H9 (cell line): ENCODE measurements around the gene ADAMTSL2. TPM values are rescaled to one million over a fixed set of nuclear protein-coding genes. Genes with fewer than 3 reads are reported as not detected.

Experiments used
- DNase-seq: peaks from one replicate; pipeline ENCODE4 v3.0.0-alpha.2; 2017
- H2AFZ ChIP-seq: one replicate; pipeline ENCODE4 v1.6.1; 2013; ENCODE audit warnings: mild to moderate bottlenecking, low read length, control low read depth, moderate library complexity
- H2AK5ac ChIP-seq: 2 replicates; pipeline ENCODE4 v1.6.1; 2013; ENCODE audit warnings: low read length, control low read depth, mixed read lengths; ENCODE audit not compliant: insufficient read length
- H2BK120ac ChIP-seq: one replicate; pipeline ENCODE4 v1.6.1; 2013; ENCODE audit warnings: low read depth, mild to moderate bottlenecking, low read length, control low read depth, inconsistent platforms; ENCODE audit not compliant: poor library complexity, severe bottlenecking
- H2BK12ac ChIP-seq: 2 replicates; pipeline ENCODE4 v1.6.1; 2013; ENCODE audit warnings: low read length, control low read depth, mixed read lengths, low read depth; ENCODE audit not compliant: insufficient read length
- H2BK15ac ChIP-seq: 2 replicates; pipeline ENCODE4 v1.6.1; 2013; ENCODE audit warnings: low read depth, low read length, control low read depth
- H2BK20ac ChIP-seq: one replicate; pipeline ENCODE4 v1.6.1; 2013; ENCODE audit warnings: low read depth, mild to moderate bottlenecking, low read length, control low read depth, inconsistent platforms; ENCODE audit not compliant: poor library complexity, severe bottlenecking
- H2BK5ac ChIP-seq: 2 replicates; pipeline ENCODE4 v1.6.1; 2013; ENCODE audit warnings: low read length, control low read depth, mixed read lengths; ENCODE audit not compliant: insufficient read length
- H3K14ac ChIP-seq: 2 replicates; pipeline ENCODE4 v1.6.1; 2013; ENCODE audit warnings: low read length, control low read depth; ENCODE audit not compliant: insufficient read depth
- H3K18ac ChIP-seq: 2 replicates; pipeline ENCODE4 v1.6.1; 2013; ENCODE audit warnings: low read depth, mild to moderate bottlenecking, mixed read lengths, low read length, control low read depth; ENCODE audit not compliant: insufficient read length
- H3K23ac ChIP-seq: 2 replicates; pipeline ENCODE4 v1.6.1; 2013; ENCODE audit warnings: low read length, control low read depth, mixed read lengths, low read depth; ENCODE audit not compliant: insufficient read length
- H3K23me2 ChIP-seq: 2 replicates; pipeline ENCODE4 v1.6.1; 2013; ENCODE audit warnings: low read depth, mild to moderate bottlenecking, mixed read lengths, low read length, control low read depth; ENCODE audit not compliant: insufficient read length, poor library complexity, severe bottlenecking
- H3K27ac ChIP-seq: 2 replicates; pipeline ENCODE4 v1.5.1; 2013; ENCODE audit warnings: low read length, control low read depth, mixed read lengths, low read depth; ENCODE audit not compliant: insufficient read length
- H3K27me3 ChIP-seq: 2 replicates; pipeline ENCODE4 v1.6.1; 2013; ENCODE audit warnings: low read length, control low read depth, inconsistent platforms; ENCODE audit not compliant: insufficient read depth
- H3K4ac ChIP-seq: 2 replicates; pipeline ENCODE4 v1.6.1; 2013; ENCODE audit warnings: low read depth, mild to moderate bottlenecking, control low read depth, inconsistent platforms, low read length, moderate library complexity
- H3K4me1 ChIP-seq: 2 replicates; pipeline ENCODE4 v1.6.1; 2013; ENCODE audit warnings: low read length, control low read depth, inconsistent platforms; ENCODE audit not compliant: insufficient read depth
- H3K4me2 ChIP-seq: 2 replicates; pipeline ENCODE4 v1.6.1; 2013; ENCODE audit warnings: low read length, control low read depth, mixed read lengths; ENCODE audit not compliant: insufficient read length, insufficient read depth
- H3K56ac ChIP-seq: 2 replicates; pipeline ENCODE4 v1.6.1; 2013; ENCODE audit warnings: low read depth, mild to moderate bottlenecking, mixed read lengths, low read length, control low read depth; ENCODE audit not compliant: insufficient read length
- H3K79me1 ChIP-seq: 2 replicates; pipeline ENCODE4 v1.6.1; 2013; ENCODE audit warnings: low read depth, mild to moderate bottlenecking, moderate library complexity, low read length, control low read depth, inconsistent platforms; ENCODE audit not compliant: insufficient read depth, poor library complexity, severe bottlenecking
- H3K79me2 ChIP-seq: 2 replicates; pipeline ENCODE4 v1.6.1; 2013; ENCODE audit warnings: low read length, control low read depth, inconsistent platforms; ENCODE audit not compliant: insufficient read depth
- H3K9ac ChIP-seq: 2 replicates; pipeline ENCODE4 v1.6.1; 2013; ENCODE audit warnings: low read length, control low read depth, mixed read lengths; ENCODE audit not compliant: insufficient read length; ENCODE audit errors: extremely low read depth
- H3K9me3 ChIP-seq: one replicate; pipeline ENCODE4 v1.6.1; 2013; ENCODE audit warnings: low read depth, low read length, inconsistent platforms; ENCODE audit not compliant: control insufficient read depth
- H3T11ph ChIP-seq: one replicate; pipeline ENCODE4 v1.6.1; 2013; ENCODE audit warnings: mild to moderate bottlenecking, low read length, control low read depth, inconsistent platforms
- H4K20me1 ChIP-seq: one replicate; pipeline ENCODE4 v1.6.1; 2013; ENCODE audit not compliant: control insufficient read depth, insufficient read length, insufficient read depth
- H4K5ac ChIP-seq: 2 replicates; pipeline ENCODE4 v1.6.1; 2013; ENCODE audit warnings: low read depth, mild to moderate bottlenecking, mixed read lengths, low read length, control low read depth; ENCODE audit not compliant: insufficient read length
- H4K8ac ChIP-seq: replicated peaks from 2 replicates; pipeline ENCODE4 v1.6.1; 2013; ENCODE audit warnings: low read length, control low read depth, mixed read lengths, low read depth; ENCODE audit not compliant: insufficient read length
- H4K91ac ChIP-seq: 2 replicates; pipeline ENCODE4 v1.6.1; 2013; ENCODE audit warnings: low read depth, mild to moderate bottlenecking, moderate library complexity, mixed read lengths, low read length, control low read depth; ENCODE audit not compliant: insufficient read length
- H3K27ac Mint-ChIP-seq, 3 experiments: 2 replicates in 2 of 3; 3 replicates in 1 of 3; pipeline ENCODE4 v1.8.0; 2020 to 2021; ENCODE audit warnings: mixed read lengths in 3 of 3, mild to moderate bottlenecking in 1 of 3, moderate library complexity in 1 of 3
- H3K27me3 Mint-ChIP-seq: 2 replicates; pipeline ENCODE4 v1.8.0; 2021; ENCODE audit warnings: low read depth, mild to moderate bottlenecking, moderate library complexity, mixed read lengths
- H3K36me3 Mint-ChIP-seq, 3 experiments: 2 replicates in 2 of 3; 3 replicates in 1 of 3; pipeline ENCODE4 v1.8.0; 2020 to 2021; ENCODE audit warnings: low read depth in 3 of 3, mixed read lengths in 3 of 3; ENCODE audit not compliant: insufficient read depth in 1 of 3
- H3K4me1 Mint-ChIP-seq, 2 experiments: 2 replicates each; pipeline ENCODE4 v1.8.0; 2020; ENCODE audit warnings: mixed read lengths in 2 of 2
- H3K4me3 Mint-ChIP-seq, 2 experiments: 2 replicates in 1 of 2; 3 replicates in 1 of 2; pipeline ENCODE4 v1.8.0; 2020 to 2021; ENCODE audit warnings: mild to moderate bottlenecking in 2 of 2, mixed read lengths in 2 of 2, moderate library complexity in 1 of 2
- H3K9me3 Mint-ChIP-seq, 2 experiments: 2 replicates in 1 of 2; 3 replicates in 1 of 2; pipeline ENCODE4 v1.8.0; 2020; ENCODE audit warnings: mild to moderate bottlenecking in 2 of 2, mixed read lengths in 2 of 2, moderate library complexity in 1 of 2
- CTCF ChIP-seq: fragments of 200-600 bp; sonication (generic); conservative IDR thresholded peaks from 3 replicates; pipeline ENCODE4 v1.8.0; 2021; ENCODE audit warnings: antibody characterized with exemption, mild to moderate bottlenecking
- WGBS: extraction: QIAGEN DNeasy Blood & Tissue Kit; methylation state at CpG from one replicate; pipeline ENCODE4 v1.1.7; 2013; ENCODE audit warnings: missing lambda C conversion rate, low lambda C conversion rate, mixed read lengths; ENCODE audit not compliant: insufficient read length; ENCODE audit errors: extremely low coverage; 5-methylcytosine and 5-hydroxymethylcytosine counted together
- total RNA-seq: library from RNA; stranded (reverse); gene quantifications from 2 replicates; pipeline ENCODE4 v1.2.1, GENCODE V29; 2021

The ADAMTSL2 gene
- total RNA-seq, 1 experiment from 2014 or later = 0.61 TPM

GRCh38 chr9:133529457-133529856 lies 5.0 kb upstream of the ADAMTSL2 start:
- Mint-ChIP-seq H3K36me3 (no peaks in the 10 kb centered on the region; a peak in 1 of 7 replicates), H3K4me1 (peaks cover 34 to 57% of the 10 kb centered on the region in 2 experiments), H3K4me3 (no peak overlapping the region), H3K27ac (no peak overlapping the region), H3K27me3 (peaks cover 28% of the 10 kb centered on the region), H3K9me3 (no peaks in the 10 kb centered on the region)
- Histone ChIP-seq H3K18ac (no peak overlapping the region), H2AFZ (no peak overlapping the region), H2AK5ac (no peak overlapping the region), H3K27ac (no peak overlapping the region), H3K56ac (no peak overlapping the region), H4K5ac (no peak overlapping the region), H2BK120ac (no peak overlapping the region), H3K4ac (no peak overlapping the region), H3K79me2 (no peaks in the 10 kb centered on the region), H2BK12ac (no peak overlapping the region), H3K23ac (no peak overlapping the region), H4K20me1 (no peaks in the 10 kb centered on the region), H4K8ac (no peak overlapping the region), H3K23me2 (peaks cover 5% of the 10 kb centered on the region), H3K27me3 (no peaks in the 10 kb centered on the region; the same call in 1 of the 2 replicates), H3K14ac (no peak overlapping the region), H3T11ph (no peak overlapping the region), H3K9ac (no peak overlapping the region), H3K4me1 (peaks cover 4% of the 10 kb centered on the region; the same call in 1 of the 2 replicates), H2BK20ac (no peak overlapping the region), H3K4me2 (no peak overlapping the region), H3K9me3 (no peaks in the 10 kb centered on the region), H2BK15ac (no peak overlapping the region), H2BK5ac (no peak overlapping the region), H4K91ac (no peak overlapping the region), H3K79me1 (no peaks in the 10 kb centered on the region)
- TF ChIP-seq CTCF = no peak
- no peak for DNase-seq
- no CpG with 5 or more reads among the region's 7 CpGs for WGBS
